SK-N-SH treated with all-trans-retinoic acid at 6 μM for 48 hours (cell line): ENCODE data around the gene INPP4B.

Experiments used
- ATAC-seq: fragments of 200-7000 bp; cut with Tn5 transposase; 3 replicates; pipeline ENCODE4 v1.9.1; 2020; ENCODE audit warnings: mild to moderate bottlenecking, moderate library complexity
- ARNTL ChIP-seq: fragments of 450-650 bp; formaldehyde crosslinking; IDR thresholded peaks from 2 replicates; pipeline ENCODE4 v1.5.0; 2020; ENCODE audit warnings: low read depth, mild to moderate bottlenecking, moderate library complexity, borderline replicate concordance
- BACH2 ChIP-seq: fragments of 250-450 bp; sonication (Bioruptor Pico); IDR thresholded peaks from 2 replicates; pipeline ENCODE4 v1.9.0; 2021; ENCODE audit warnings: mild to moderate bottlenecking, borderline replicate concordance
- CREB5 ChIP-seq: fragments of 250-450 bp; sonication (Bioruptor Pico); IDR thresholded peaks from 2 replicates; pipeline ENCODE4 v1.5.1; 2020; ENCODE audit warnings: low read depth, mild to moderate bottlenecking, moderate library complexity
- GLIS3 ChIP-seq: fragments of 250-450 bp; sonication (Bioruptor Pico); IDR thresholded peaks from 2 replicates; pipeline ENCODE4 v1.5.0; 2020; ENCODE audit warnings: mild to moderate bottlenecking, moderate library complexity
- ISL1 ChIP-seq: fragments of 250-450 bp; sonication (Bioruptor Pico); IDR thresholded peaks from 2 replicates; pipeline ENCODE4 v2.1.2; 2022; ENCODE audit warnings: mild to moderate bottlenecking, moderate library complexity
- OSR1 ChIP-seq: fragments of 250-450 bp; sonication (Bioruptor Pico); IDR thresholded peaks from 2 replicates; pipeline ENCODE4 v1.8.0; 2022; ENCODE audit warnings: moderate library complexity, mild to moderate bottlenecking, inconsistent platforms
- PATZ1 ChIP-seq: fragments of 250-450 bp; sonication (Bioruptor Pico); IDR thresholded peaks from 2 replicates; pipeline ENCODE4 v1.8.0; 2020; ENCODE audit warnings: mild to moderate bottlenecking, moderate library complexity, borderline replicate concordance
- PPARA ChIP-seq: fragments of 250-450 bp; sonication (Bioruptor Pico); IDR thresholded peaks from 2 replicates; pipeline ENCODE4 v1.5.0; 2020; ENCODE audit warnings: mild to moderate bottlenecking, borderline replicate concordance
- RARB ChIP-seq: fragments of 250-450 bp; sonication (Bioruptor Pico); IDR thresholded peaks from 2 replicates; pipeline ENCODE4 v1.8.0; 2021; ENCODE audit warnings: mild to moderate bottlenecking, moderate library complexity
- SNAI2 ChIP-seq: fragments of 250-450 bp; sonication (Bioruptor Pico); IDR thresholded peaks from 2 replicates; pipeline ENCODE4 v1.5.0; 2020; ENCODE audit warnings: mild to moderate bottlenecking, moderate library complexity
- TCF4 ChIP-seq: fragments of 250-450 bp; sonication (Bioruptor Pico); IDR thresholded peaks from 2 replicates; pipeline ENCODE4 v1.8.0; 2021; ENCODE audit warnings: mild to moderate bottlenecking, moderate library complexity, borderline replicate concordance
- TOX ChIP-seq: fragments of 250-450 bp; sonication (Bioruptor Pico); IDR thresholded peaks from 2 replicates; pipeline ENCODE4 v1.8.0; 2021; ENCODE audit warnings: mild to moderate bottlenecking, moderate library complexity, borderline replicate concordance
- TSHZ2 ChIP-seq: fragments of 250-450 bp; sonication (Bioruptor Pico); IDR thresholded peaks from 2 replicates; pipeline ENCODE4 v1.5.0; 2020; ENCODE audit warnings: mild to moderate bottlenecking, moderate library complexity
- ZC3H10 ChIP-seq: fragments of 250-450 bp; sonication (Bioruptor Pico); IDR thresholded peaks from 2 replicates; pipeline ENCODE4 v1.5.1; 2021; ENCODE audit warnings: mild to moderate bottlenecking, moderate library complexity
- ZFP3 ChIP-seq: fragments of 250-450 bp; sonication (Bioruptor Pico); IDR thresholded peaks from 2 replicates; pipeline ENCODE4 v1.5.0; 2020; ENCODE audit warnings: mild to moderate bottlenecking, moderate library complexity
- ZFP30 ChIP-seq: fragments of 450-650 bp; formaldehyde crosslinking; IDR thresholded peaks from 2 replicates; pipeline ENCODE4 v1.5.0; 2022; ENCODE audit warnings: mild to moderate bottlenecking, moderate library complexity
- ZNF565 ChIP-seq: fragments of 450-650 bp; formaldehyde crosslinking; conservative IDR thresholded peaks from 2 replicates; pipeline ENCODE4 v1.5.0; 2020; ENCODE audit warnings: low read depth, mild to moderate bottlenecking, moderate library complexity
- ZNF70 ChIP-seq: fragments of 450-650 bp; formaldehyde crosslinking; IDR thresholded peaks from 2 replicates; pipeline ENCODE4 v1.5.0; 2020; ENCODE audit warnings: mild to moderate bottlenecking, moderate library complexity
- ZNF8 ChIP-seq: fragments of 450-650 bp; formaldehyde crosslinking; IDR thresholded peaks from 2 replicates; pipeline ENCODE4 v1.5.0; 2020; ENCODE audit warnings: mild to moderate bottlenecking, moderate library complexity

Gene INPP4B

GRCh38 chr4:142846729-142847596, 862 bp upstream of the INPP4B start:
- no peak for TF ChIP-seq TOX (CRISPR knock-in tag)
- TF ChIP-seq ZFP3 (CRISPR knock-in tag), result no peak
- TF ChIP-seq TSHZ2 (CRISPR knock-in tag), result no peak
- no peak for TF ChIP-seq SNAI2
- TF ChIP-seq PPARA (CRISPR knock-in tag), result no peak
- no peak for TF ChIP-seq OSR1 (CRISPR knock-in tag)
- peak; percentile 33 for ATAC-seq

- peak; percentile 44 for ATAC-seq
- TF ChIP-seq BACH2 (CRISPR knock-in tag), result no peak
- no peak for TF ChIP-seq PATZ1 (CRISPR knock-in tag)
- TF ChIP-seq ZNF8, result no peak
- no peak for TF ChIP-seq TSHZ2 (CRISPR knock-in tag)
- TF ChIP-seq ZC3H10 (CRISPR knock-in tag), result no peak
- TF ChIP-seq SNAI2, result no peak
- no peak for TF ChIP-seq RARB (CRISPR knock-in tag)
- no peak for TF ChIP-seq GLIS3 (CRISPR knock-in tag)
- no peak for TF ChIP-seq ZNF565 (CRISPR knock-in tag)
- TF ChIP-seq ISL1, result no peak
- no peak for TF ChIP-seq ZNF70
- no peak for TF ChIP-seq TCF4
- no peak for TF ChIP-seq ZFP3 (CRISPR knock-in tag)
- no peak for TF ChIP-seq OSR1 (CRISPR knock-in tag)
- TF ChIP-seq ARNTL (CRISPR knock-in tag), result no peak
Measured at GRCh38 chr4:142845293-142846107, 601 bp downstream of the INPP4B start.

GRCh38 chr4:142844782-142845181, 1.3 kb downstream of the INPP4B start:
- ATAC-seq, result no peak
- no peak for TF ChIP-seq ISL1
- no peak for TF ChIP-seq PPARA (CRISPR knock-in tag)
- TF ChIP-seq TSHZ2 (CRISPR knock-in tag), result no peak
- no peak for TF ChIP-seq CREB5 (CRISPR knock-in tag)
- TF ChIP-seq TCF4, result no peak
- no peak for TF ChIP-seq ZFP30 (CRISPR knock-in tag)
- TF ChIP-seq RARB (CRISPR knock-in tag), result no peak
- no peak for TF ChIP-seq PATZ1 (CRISPR knock-in tag)
- TF ChIP-seq ZNF70, result no peak
- no peak for TF ChIP-seq ZNF8
- TF ChIP-seq TOX (CRISPR knock-in tag), result no peak
